HEK293 (cell line): Measurements from ENCODE around the gene GUCY2F.

Experiments used
- BCL11A ChIP-seq: fragments of 450-650 bp; formaldehyde crosslinking; IDR thresholded peaks from 2 replicates; pipeline ENCODE4 v1.5.1; 2016; ENCODE audit warnings: low read depth, missing biosample characterization, missing genetic modification characterization
- CTCF ChIP-seq: fragments of 450-650 bp; formaldehyde crosslinking; IDR thresholded peaks from 2 replicates; pipeline ENCODE4 v1.5.1; 2016; ENCODE audit warnings: missing biosample characterization, missing genetic modification characterization
- ZNF274 ChIP-seq, 2 experiments: fragments of 200-500 bp in 1 of 2; fragments of 450-650 bp in 1 of 2; sonication (Bioruptor generic) in 1 of 2; formaldehyde crosslinking in 1 of 2; IDR thresholded peaks; 2 replicates each; pipeline versions ENCODE4 v1.5.1 to v1.6.1; 2014 to 2016; ENCODE audit warnings: borderline replicate concordance in 1 of 2, inconsistent platforms in 1 of 2, low read length in 1 of 2, missing biosample characterization in 1 of 2, missing genetic modification characterization in 1 of 2
- ZNF292 ChIP-seq: fragments of 450-650 bp; formaldehyde crosslinking; IDR thresholded peaks from 2 replicates; pipeline ENCODE4 v1.5.1; 2016; ENCODE audit warnings: low read depth, missing biosample characterization, missing genetic modification characterization, borderline replicate concordance
- ZNF777 ChIP-seq: fragments of 450-650 bp; formaldehyde crosslinking; IDR thresholded peaks from 2 replicates; pipeline ENCODE4 v1.5.1; 2017; ENCODE audit warnings: missing biosample characterization, missing genetic modification characterization, borderline replicate concordance
- TF ChIP-seq, protein P1 (sequence below): fragments of 450-650 bp; formaldehyde crosslinking; conservative IDR thresholded peaks from 2 replicates; pipeline ENCODE4 v1.5.1; 2016; ENCODE audit warnings: low read depth, missing biosample characterization, missing genetic modification characterization

DNA sequence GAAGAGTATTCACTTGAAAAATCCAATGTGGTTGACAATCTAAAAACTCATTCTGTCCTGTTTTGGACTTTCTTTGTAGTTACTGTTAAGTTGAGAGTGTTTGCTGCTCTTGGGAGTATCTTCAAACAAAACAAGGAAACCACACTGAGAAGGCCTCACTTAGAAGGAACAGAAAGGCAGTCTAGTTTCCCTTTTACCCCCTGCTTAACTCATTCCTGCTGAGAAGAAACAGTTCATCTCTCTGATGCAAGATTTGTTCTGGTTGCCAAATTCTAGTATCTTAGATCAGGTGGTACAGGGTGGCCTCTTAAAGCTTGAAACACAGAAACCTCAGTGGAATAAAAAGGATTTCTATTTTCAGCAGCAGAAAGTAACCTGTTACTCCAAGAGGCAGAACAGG, 41.4 kb downstream of the GUCY2F start:
- TF ChIP-seq BCL11A (tag by site-specific recombination): no peak
- no peak for TF ChIP-seq CTCF (tag by site-specific recombination)
- TF ChIP-seq, protein P1, sequence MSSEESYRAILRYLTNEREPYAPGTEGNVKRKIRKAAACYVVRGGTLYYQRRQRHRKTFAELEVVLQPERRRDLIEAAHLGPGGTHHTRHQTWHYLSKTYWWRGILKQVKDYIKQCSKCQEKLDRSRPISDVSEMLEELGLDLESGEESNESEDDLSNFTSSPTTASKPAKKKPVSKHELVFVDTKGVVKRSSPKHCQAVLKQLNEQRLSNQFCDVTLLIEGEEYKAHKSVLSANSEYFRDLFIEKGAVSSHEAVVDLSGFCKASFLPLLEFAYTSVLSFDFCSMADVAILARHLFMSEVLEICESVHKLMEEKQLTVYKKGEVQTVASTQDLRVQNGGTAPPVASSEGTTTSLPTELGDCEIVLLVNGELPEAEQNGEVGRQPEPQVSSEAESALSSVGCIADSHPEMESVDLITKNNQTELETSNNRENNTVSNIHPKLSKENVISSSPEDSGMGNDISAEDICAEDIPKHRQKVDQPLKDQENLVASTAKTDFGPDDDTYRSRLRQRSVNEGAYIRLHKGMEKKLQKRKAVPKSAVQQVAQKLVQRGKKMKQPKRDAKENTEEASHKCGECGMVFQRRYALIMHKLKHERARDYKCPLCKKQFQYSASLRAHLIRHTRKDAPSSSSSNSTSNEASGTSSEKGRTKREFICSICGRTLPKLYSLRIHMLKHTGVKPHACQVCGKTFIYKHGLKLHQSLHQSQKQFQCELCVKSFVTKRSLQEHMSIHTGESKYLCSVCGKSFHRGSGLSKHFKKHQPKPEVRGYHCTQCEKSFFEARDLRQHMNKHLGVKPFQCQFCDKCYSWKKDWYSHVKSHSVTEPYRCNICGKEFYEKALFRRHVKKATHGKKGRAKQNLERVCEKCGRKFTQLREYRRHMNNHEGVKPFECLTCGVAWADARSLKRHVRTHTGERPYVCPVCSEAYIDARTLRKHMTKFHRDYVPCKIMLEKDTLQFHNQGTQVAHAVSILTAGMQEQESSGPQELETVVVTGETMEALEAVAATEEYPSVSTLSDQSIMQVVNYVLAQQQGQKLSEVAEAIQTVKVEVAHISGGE (tag by site-specific recombination): no peak
- no peak for TF ChIP-seq ZNF274 (IDR thresholded peaks at IDR 0.05; ENCODE audit: low read length)
- no peak for TF ChIP-seq ZNF274 (tag by site-specific recombination; IDR thresholded peaks at IDR 0.05; ENCODE audit: borderline replicate concordance)
- no peak for TF ChIP-seq ZNF292 (tag by site-specific recombination)
- TF ChIP-seq ZNF777: no peak
